OCI-LY7 (cell line): Measurements from ENCODE around the gene LILRB5.
"Not testable (repeated sequence)": the region's sequence is repeated elsewhere in the genome, so short reads cannot be mapped to it uniquely, and the experiment has no call there.

ENCODE experiments used
- CTCF ChIP-seq: fragments of 200-600 bp; sonication (generic); conservative IDR thresholded peaks from 2 replicates; pipeline ENCODE4 v1.5.1; 2014; ENCODE audit warnings: mild to moderate bottlenecking, antibody characterized with exemption, low read length, moderate library complexity, mixed read lengths
- EZH2phosphoT487 ChIP-seq: fragments of 200-600 bp; sonication (generic); IDR thresholded peaks from 2 replicates; pipeline ENCODE4 v1.6.1; 2018; ENCODE audit warnings: low read depth, borderline replicate concordance, mild to moderate bottlenecking, mixed run types, antibody characterized with exemption, low read length, moderate library complexity, mixed read lengths

GRCh38 chr19:54271587-54271986, 14.5 kb upstream of the LILRB5 start:
- TF ChIP-seq CTCF, EZH2phosphoT487: not testable (repeated sequence)
